Cardiac muscle cell (in vitro differentiated cells and primary cell): Measurements from ENCODE around the gene ARHGDIA. TPM values are rescaled to one million over a fixed set of nuclear protein-coding genes. Genes with fewer than 3 reads are reported as not detected.
"Not testable (repeated sequence)": the region's sequence is repeated elsewhere in the genome, so short reads cannot be mapped to it uniquely, and the experiment has no call there.

Experiments
- DNase-seq, 2 donors: peaks; one replicate each; pipeline versions ENCODE4 v3.0.0 to v3.0.0-alpha.2; 2010 to 2017; ENCODE audit warnings: low read depth in 1 of 2, low spot score in 1 of 2
- H3K27ac ChIP-seq: fragments of 200-600 bp; sonication (generic); 2 replicates; pipeline ENCODE4 v1.5.1; 2016
- H3K27me3 ChIP-seq: fragments of 200-600 bp; sonication (generic); 2 replicates; pipeline ENCODE4 v1.6.0; 2016; ENCODE audit warnings: control low read depth
- H3K36me3 ChIP-seq: fragments of 200-600 bp; sonication (generic); 2 replicates; pipeline ENCODE4 v1.5.1; 2016; ENCODE audit warnings: control low read depth
- H3K4me1 ChIP-seq: fragments of 200-600 bp; sonication (generic); 2 replicates; pipeline ENCODE4 v1.8.1; 2017; ENCODE audit warnings: low read depth, mild to moderate bottlenecking, mixed run types
- H3K4me3 ChIP-seq: fragments of 200-600 bp; sonication (generic); 2 replicates; pipeline ENCODE4 v1.5.1; 2016; ENCODE audit warnings: mild to moderate bottlenecking
- H3K9me3 ChIP-seq: fragments of 200-600 bp; sonication (generic); 2 replicates; pipeline ENCODE4 v1.5.1; 2017; ENCODE audit warnings: low read depth, mild to moderate bottlenecking, control low read depth
- CTCF ChIP-seq: IDR thresholded peaks from 2 replicates; pipeline ENCODE4 v1.5.1; 2012; ENCODE audit warnings: low read depth, mild to moderate bottlenecking, low read length
- polyA plus RNA-seq: library from polyadenylated mRNA; unstranded; fragments of >200 nt; fragmentation: Nextera tagmentation; extraction: Ambion mirVana; gene quantifications from 2 replicates; pipeline ENCODE4 v1.2.1, GENCODE V29; 2016
- total RNA-seq: library from RNA; depleted of rRNA; stranded (reverse); fragments of >200 nt; gene quantifications from 2 replicates; pipeline ENCODE4 v1.2.3, GENCODE V29; 2016

Gene ARHGDIA
- total and polyA plus RNA-seq, 2 experiments from 2014 or later = 101 to 163 TPM

- Histone ChIP-seq H3K4me3 (no peak overlapping the region), H3K4me1 (peaks cover 5% of the 10 kb centered on the region), H3K36me3 (peaks cover 36% of the 10 kb centered on the region), H3K27ac (no peak overlapping the region), H3K27me3 (no peaks in the 10 kb centered on the region), H3K9me3 (no peaks in the 10 kb centered on the region)
- DNase-seq = no peak
- no peak for TF ChIP-seq CTCF
Observed at GRCh38 chr17:81842378-81842724, 28.8 kb downstream of the ARHGDIA start.

- H3K27me3 ChIP-seq = no peaks in the 10 kb centered on the region
- no peak for DNase-seq
- TF ChIP-seq CTCF = no peak
Observed at GRCh38 chr17:81841866-81842265, 29.3 kb downstream of the ARHGDIA start.

GRCh38 chr17:81840826-81841778 lies 30.0 kb downstream of the ARHGDIA start:
- no peak for DNase-seq
- H3K36me3 ChIP-seq = peaks cover 25% of the 10 kb centered on the region
- TF ChIP-seq CTCF = no peak
- H3K4me1 ChIP-seq = peaks cover 5% of the 10 kb centered on the region
- no peak overlapping the region for H3K27ac ChIP-seq
- H3K9me3 ChIP-seq = no peaks in the 10 kb centered on the region
- H3K27me3 ChIP-seq = no peaks in the 10 kb centered on the region
- H3K4me3 ChIP-seq = no peak overlapping the region

More at GRCh38 chr17:81841866-81842265, 29.3 kb downstream of the ARHGDIA start:
- H3K27ac ChIP-seq = no peak overlapping the region
- H3K36me3 ChIP-seq = peaks cover 31% of the 10 kb centered on the region
- peaks cover 5% of the 10 kb centered on the region for H3K4me1 ChIP-seq
- no peak overlapping the region for H3K4me3 ChIP-seq
- H3K9me3 ChIP-seq = no peaks in the 10 kb centered on the region

- not testable (repeated sequence) for H3K4me1 ChIP-seq, H3K9me3 ChIP-seq, H3K4me3 ChIP-seq, DNase-seq, H3K27ac ChIP-seq, H3K27me3 ChIP-seq
- H3K36me3 ChIP-seq = peaks cover 16% of the 10 kb centered on the region
Observed at GRCh38 chr17:81840059-81840458, 31.1 kb downstream of the ARHGDIA start.

- H3K4me3 ChIP-seq = no peak overlapping the region
- peak overlapping the region; percentile 68 for H3K27ac ChIP-seq
- H3K36me3 ChIP-seq = peaks cover 10% of the 10 kb centered on the region
- peaks cover 5% of the 10 kb centered on the region for H3K4me1 ChIP-seq
- no peaks in the 10 kb centered on the region for H3K9me3 ChIP-seq
- no peak for DNase-seq
- TF ChIP-seq CTCF = no peak
- H3K27me3 ChIP-seq = no peaks in the 10 kb centered on the region
Observed at GRCh38 chr17:81839301-81839700, 31.8 kb downstream of the ARHGDIA start.

- no peaks in the 10 kb centered on the region for H3K9me3 ChIP-seq
- H3K36me3 ChIP-seq = peaks cover 9% of the 10 kb centered on the region
- H3K4me3 ChIP-seq = no peak overlapping the region
- H3K27ac ChIP-seq = peak overlapping the region; percentile 68
- no peak for DNase-seq
- no peaks in the 10 kb centered on the region for H3K27me3 ChIP-seq
- TF ChIP-seq CTCF = no peak
- H3K4me1 ChIP-seq = peaks cover 5% of the 10 kb centered on the region
Observed at GRCh38 chr17:81838753-81839255, 32.3 kb downstream of the ARHGDIA start.
